ENCODE data around the gene AP3B1. TPM values are rescaled to one million over a fixed set of nuclear protein-coding genes. Genes with fewer than 3 reads are reported as not detected.

The AP3B1 gene
- total and polyA plus RNA-seq, 3 donors from 2014 or later: 32.0 to 77.3 (median 74.0) TPM

DNA sequence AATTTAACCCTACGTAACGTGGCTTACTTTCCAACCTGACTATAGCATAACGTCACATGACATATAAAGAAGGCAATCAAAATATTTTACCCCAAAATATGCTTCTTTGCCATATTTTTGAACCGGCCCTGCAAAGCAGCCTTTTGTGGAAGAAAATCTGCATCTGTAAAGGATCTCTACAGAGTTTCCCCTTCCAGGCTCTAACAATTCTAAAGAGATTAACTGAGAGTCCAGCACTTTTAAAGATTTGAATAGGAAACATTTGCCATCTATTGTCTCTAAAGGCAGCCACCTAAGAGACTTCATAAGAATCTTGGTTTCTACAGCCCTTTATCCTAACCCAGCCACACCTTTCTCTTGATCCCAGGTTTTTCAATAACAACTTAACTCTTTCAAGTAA, 22.7 kb downstream of the AP3B1 start:
- TF ChIP-seq POLR2A (IDR thresholded peaks at IDR 0.05): no peak
- TF ChIP-seq, protein P1, sequence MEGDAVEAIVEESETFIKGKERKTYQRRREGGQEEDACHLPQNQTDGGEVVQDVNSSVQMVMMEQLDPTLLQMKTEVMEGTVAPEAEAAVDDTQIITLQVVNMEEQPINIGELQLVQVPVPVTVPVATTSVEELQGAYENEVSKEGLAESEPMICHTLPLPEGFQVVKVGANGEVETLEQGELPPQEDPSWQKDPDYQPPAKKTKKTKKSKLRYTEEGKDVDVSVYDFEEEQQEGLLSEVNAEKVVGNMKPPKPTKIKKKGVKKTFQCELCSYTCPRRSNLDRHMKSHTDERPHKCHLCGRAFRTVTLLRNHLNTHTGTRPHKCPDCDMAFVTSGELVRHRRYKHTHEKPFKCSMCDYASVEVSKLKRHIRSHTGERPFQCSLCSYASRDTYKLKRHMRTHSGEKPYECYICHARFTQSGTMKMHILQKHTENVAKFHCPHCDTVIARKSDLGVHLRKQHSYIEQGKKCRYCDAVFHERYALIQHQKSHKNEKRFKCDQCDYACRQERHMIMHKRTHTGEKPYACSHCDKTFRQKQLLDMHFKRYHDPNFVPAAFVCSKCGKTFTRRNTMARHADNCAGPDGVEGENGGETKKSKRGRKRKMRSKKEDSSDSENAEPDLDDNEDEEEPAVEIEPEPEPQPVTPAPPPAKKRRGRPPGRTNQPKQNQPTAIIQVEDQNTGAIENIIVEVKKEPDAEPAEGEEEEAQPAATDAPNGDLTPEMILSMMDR (IDR thresholded peaks at IDR 0.05): no peak
- WGBS, 2 donors: 87 to 95% methylated on average over 4 of the region's 4 CpGs
- intact Hi-C loops (cut with DNase I; ENCODE audit: low total_unique reads): no loop called here
- no peak overlapping the region for H3K4me3 ChIP-seq
- H3K4me1 ChIP-seq: peaks cover 6% of the 10 kb centered on the region
- H3K27me3 ChIP-seq: no peaks in the 10 kb centered on the region
- H3K27ac ChIP-seq: no peak overlapping the region
- no peak for DNase-seq
- no peaks in the 10 kb centered on the region for H3K36me3 ChIP-seq (ENCODE audit: low read depth, missing control alignments)
- no peaks in the 10 kb centered on the region for H3K9me3 ChIP-seq

DNA sequence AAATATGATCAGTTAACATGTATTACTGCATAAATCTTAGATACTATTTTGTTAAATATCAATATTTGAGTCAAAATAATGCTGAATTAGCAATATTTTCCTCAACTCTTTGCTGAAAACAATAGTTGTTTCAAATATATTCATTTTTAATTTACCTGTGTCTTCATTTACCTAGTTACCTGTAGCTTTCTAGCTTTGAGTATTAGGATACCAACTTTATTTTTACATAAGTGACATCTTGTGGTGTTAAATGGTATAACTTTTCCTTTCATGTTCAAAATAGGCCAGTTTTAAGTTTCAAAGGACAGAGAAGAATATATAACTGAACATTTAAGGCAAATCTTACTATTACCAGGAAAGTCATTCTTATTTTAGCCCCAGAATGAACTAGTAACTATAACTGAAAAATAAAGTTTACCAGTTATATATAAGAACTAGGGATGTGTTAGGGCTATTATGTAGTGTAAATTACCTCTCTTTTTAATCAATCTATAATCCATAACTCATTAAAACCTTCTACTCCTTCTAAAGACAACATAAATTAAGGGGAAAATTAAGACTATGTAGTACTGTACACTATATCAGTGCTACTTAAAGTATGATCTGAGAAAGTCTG, 25.3 kb downstream of the AP3B1 start:
- H3K27ac ChIP-seq: no peak overlapping the region
- H3K4me3 ChIP-seq: no peak overlapping the region
- no peaks in the 10 kb centered on the region for H3K36me3 ChIP-seq (ENCODE audit: low read depth, missing control alignments)
- intact Hi-C loops (cut with DNase I; ENCODE audit: low total_unique reads): no loop called here
- H3K9me3 ChIP-seq: no peaks in the 10 kb centered on the region
- no peaks in the 10 kb centered on the region for H3K27me3 ChIP-seq
- DNase-seq: no peak
- TF ChIP-seq POLR2A (IDR thresholded peaks at IDR 0.05): no peak
- TF ChIP-seq, protein P1 (IDR thresholded peaks at IDR 0.05): peak; percentile 21 to 61 (median 30)
- peaks cover 6% of the 10 kb centered on the region for H3K4me1 ChIP-seq

DNA sequence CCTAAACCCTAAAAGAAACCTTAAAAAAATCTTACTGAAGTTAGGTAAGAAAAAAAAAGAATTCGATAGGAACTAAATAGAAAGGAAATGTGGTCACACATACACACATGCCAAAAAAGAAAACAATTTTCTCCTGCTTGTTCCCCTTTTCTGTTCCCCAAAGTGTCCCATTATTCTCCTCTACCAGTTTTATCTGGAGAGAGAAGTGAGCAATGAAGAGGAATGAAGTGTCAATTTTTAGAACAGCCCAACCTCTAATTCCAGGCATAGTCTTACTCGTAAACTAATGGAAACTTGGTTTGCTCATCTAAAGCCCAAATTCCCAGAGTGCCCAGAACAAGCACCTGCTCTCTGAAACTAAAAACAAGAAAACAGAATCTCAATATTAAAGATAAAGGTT, 26.1 kb downstream of the AP3B1 start:
- no peak for DNase-seq
- TF ChIP-seq, protein P1 (IDR thresholded peaks at IDR 0.05): no peak
- TF ChIP-seq POLR2A (IDR thresholded peaks at IDR 0.05): no peak
- H3K27me3 ChIP-seq: no peaks in the 10 kb centered on the region
- H3K9me3 ChIP-seq: no peaks in the 10 kb centered on the region
- 59% methylated on average over 2 of the region's 2 CpGs for WGBS, 2 donors
- H3K36me3 ChIP-seq (ENCODE audit: low read depth, missing control alignments): no peaks in the 10 kb centered on the region
- no peak overlapping the region for H3K27ac ChIP-seq
- intact Hi-C loops (cut with DNase I; ENCODE audit: low total_unique reads): no loop called here
- peaks cover 6% of the 10 kb centered on the region for H3K4me1 ChIP-seq
- no peak overlapping the region for H3K4me3 ChIP-seq

DNA sequence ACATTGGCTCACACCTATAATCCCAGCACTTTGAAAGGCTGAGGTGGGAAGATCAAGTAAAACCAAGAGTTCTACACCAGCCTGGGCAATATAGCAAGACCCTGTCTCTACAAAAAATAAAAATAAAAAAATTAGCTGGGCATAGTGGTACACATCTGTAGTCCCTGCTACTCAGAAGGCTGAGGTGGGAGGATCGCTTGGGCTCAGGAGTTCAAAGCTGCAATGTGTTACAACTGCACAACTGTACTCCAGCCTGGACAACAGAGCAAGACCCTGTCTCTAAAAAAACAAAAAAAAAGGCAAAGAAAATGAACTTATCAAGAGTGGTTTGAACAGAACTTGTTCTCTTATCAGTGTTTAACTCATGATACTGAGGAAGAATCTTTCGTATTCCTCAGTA, 29.3 kb downstream of the AP3B1 start:
- no peak overlapping the region for H3K4me3 ChIP-seq
- H3K9me3 ChIP-seq: no peaks in the 10 kb centered on the region
- TF ChIP-seq POLR2A (IDR thresholded peaks at IDR 0.05): no peak
- TF ChIP-seq, protein P1 (IDR thresholded peaks at IDR 0.05): no peak
- DNase-seq: no peak
- peaks cover 6% of the 10 kb centered on the region for H3K4me1 ChIP-seq
- no peaks in the 10 kb centered on the region for H3K27me3 ChIP-seq
- intact Hi-C loops (cut with DNase I; ENCODE audit: low total_unique reads): no loop called here
- no peak overlapping the region for H3K27ac ChIP-seq
- 79 to 84% methylated on average over 2 of the region's 2 CpGs for WGBS, 2 donors
- H3K36me3 ChIP-seq (ENCODE audit: low read depth, missing control alignments): no peaks in the 10 kb centered on the region

DNA sequence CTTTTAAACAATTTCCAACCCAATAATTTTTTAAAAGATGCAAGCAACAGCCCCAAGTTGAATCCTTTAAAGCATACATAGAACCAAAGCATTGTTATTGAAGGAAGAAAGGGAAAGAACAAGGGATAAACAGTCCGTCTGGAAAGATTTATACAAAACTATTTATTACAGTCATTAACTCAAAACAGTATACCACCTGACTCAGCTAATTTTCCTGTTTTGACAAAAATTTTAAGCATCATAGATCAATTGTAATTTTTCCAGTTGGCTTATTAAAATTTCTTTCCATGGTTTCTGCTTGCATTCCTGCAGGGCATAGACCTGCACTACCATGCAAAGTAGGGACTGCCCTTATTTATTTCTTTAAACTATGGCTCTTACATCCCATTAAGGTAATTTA, 29.9 kb downstream of the AP3B1 start:
- no peak for DNase-seq
- intact Hi-C loops (cut with DNase I; ENCODE audit: low total_unique reads): no loop called here
- no peak for TF ChIP-seq POLR2A (IDR thresholded peaks at IDR 0.05)
- H3K9me3 ChIP-seq: no peaks in the 10 kb centered on the region
- H3K27me3 ChIP-seq: no peaks in the 10 kb centered on the region
- no peak overlapping the region for H3K4me3 ChIP-seq
- H3K36me3 ChIP-seq (ENCODE audit: low read depth, missing control alignments): no peaks in the 10 kb centered on the region
- H3K4me1 ChIP-seq: peaks cover 6% of the 10 kb centered on the region
- H3K27ac ChIP-seq: no peak overlapping the region
- WGBS, 2 donors: 82 to 92% methylated on average over 1 of the region's 1 CpG

All from testis (tissue), 3 donors.